Activated CD8-positive, alpha-beta T cell treated with anti-CD3 and anti-CD28 coated beads, Interleukin-2, amount 10 ng/mL, durations not matched to agents 7 days and 5 days (primary cell): Measurements from ENCODE around the gene CTSD. TPM values are rescaled to one million over a fixed set of nuclear protein-coding genes. Genes with fewer than 3 reads are reported as not detected.

Experiments used
- ATAC-seq: fragments of 150-1000 bp; cut with Tn5 transposase; one replicate; pipeline ENCODE4 v1.10.0; 2021; ENCODE audit warnings: moderate library complexity
- CTCF ChIA-PET: fragments of 350-600 bp; sonication (Branson Sonifier 250); formaldehyde crosslinking; loops from one replicate; lab custom pipeline; 2021; ENCODE audit warnings: antibody characterized with exemption; lab: Charles Lee
- POLR2A ChIA-PET: fragments of 350-600 bp; sonication (Branson Sonifier 250); formaldehyde crosslinking; loops from one replicate; lab custom pipeline; 2021; ENCODE audit warnings: antibody characterized with exemption; lab: Charles Lee
- DNase-seq: peaks from one replicate; pipeline ENCODE4 v3.0.0-alpha.2; 2020
- H3K27ac Mint-ChIP-seq: one replicate; pipeline ENCODE4 v1.8.0; 2021; ENCODE audit warnings: mild to moderate bottlenecking, mixed read lengths
- H3K27me3 Mint-ChIP-seq: one replicate; pipeline ENCODE4 v1.8.0; 2021; ENCODE audit warnings: low read depth, mixed read lengths
- H3K36me3 Mint-ChIP-seq: one replicate; pipeline ENCODE4 v1.8.0; 2021; ENCODE audit warnings: low read depth, mixed read lengths
- H3K4me1 Mint-ChIP-seq: one replicate; pipeline ENCODE4 v1.8.0; 2021; ENCODE audit warnings: low read depth, mixed read lengths
- H3K4me3 Mint-ChIP-seq: one replicate; pipeline ENCODE4 v1.8.0; 2021; ENCODE audit warnings: mild to moderate bottlenecking, mixed read lengths
- H3K9me3 Mint-ChIP-seq: one replicate; pipeline ENCODE4 v1.8.0; 2022; ENCODE audit warnings: mixed read lengths; ENCODE audit not compliant: insufficient read depth
- total RNA-seq, 2 experiments: library from RNA; stranded (reverse); gene quantifications; one replicate each; pipeline ENCODE4 v1.2.3, GENCODE V29; 2021

CTSD gene
- total RNA-seq, 2 experiments from 2014 or later = 153 to 172 TPM

DNA sequence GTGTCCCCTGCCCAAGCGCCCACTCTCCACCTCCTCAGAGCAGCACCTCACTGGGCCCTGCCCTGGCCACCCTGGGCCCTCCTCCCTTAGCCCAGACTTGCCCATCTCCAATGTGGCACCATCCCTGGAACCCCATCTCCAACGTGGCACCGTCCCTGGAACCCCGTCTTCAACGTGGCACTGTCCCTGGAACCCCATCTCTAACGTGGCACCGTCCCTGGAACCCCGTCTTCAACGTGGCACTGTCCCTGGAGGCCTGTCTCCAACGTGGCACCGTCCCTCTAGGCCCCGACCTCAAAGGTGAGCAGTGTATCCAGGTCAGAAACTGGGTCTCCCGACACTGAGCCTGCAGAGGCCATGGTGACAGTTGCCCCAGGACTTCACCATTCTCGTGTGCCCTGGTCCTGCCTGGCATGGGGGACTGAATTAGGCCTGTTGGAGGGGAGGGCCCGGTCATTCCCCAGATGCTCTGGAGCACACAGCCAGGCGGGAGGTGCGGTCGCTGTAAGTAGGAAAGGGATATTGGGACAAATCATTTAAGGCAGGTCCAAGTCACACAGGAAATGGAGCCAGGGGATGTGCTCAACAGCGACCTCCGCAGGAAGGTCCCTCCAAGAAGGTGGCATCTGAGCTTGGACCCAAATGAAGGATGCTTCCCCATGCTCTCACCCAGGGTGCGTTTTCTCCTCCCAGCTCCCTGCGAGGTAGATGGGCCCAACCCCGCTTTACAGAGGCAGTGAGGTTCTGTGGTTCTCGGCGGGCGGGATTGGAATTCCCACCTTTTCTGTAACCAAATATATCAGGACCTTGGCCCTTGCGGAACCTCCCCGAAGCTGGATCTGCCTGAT lies 2.4 kb upstream of the CTSD start:
- ChIA-PET CTCF (interaction anchor here (1.1 to 2.2 kb wide), 2 partner anchors 68 to 72 kb away, joined by 3 to 14 read pairs; no protein-coding TSS in a partner anchor), POLR2A (interaction anchor here (0.9 kb wide), 1 partner anchor 8 kb away, joined by 3 read pairs; no protein-coding TSS in a partner anchor)
- ATAC-seq = no peak
- peaks cover 10% of the 10 kb centered on the region for H3K36me3 Mint-ChIP-seq
- no peak overlapping the region for H3K4me3 Mint-ChIP-seq
- no peak for DNase-seq
- H3K9me3 Mint-ChIP-seq = no peaks in the 10 kb centered on the region
- H3K27me3 Mint-ChIP-seq = peaks cover 6% of the 10 kb centered on the region
- peaks cover 36% of the 10 kb centered on the region for H3K4me1 Mint-ChIP-seq
- no peak overlapping the region for H3K27ac Mint-ChIP-seq

DNA sequence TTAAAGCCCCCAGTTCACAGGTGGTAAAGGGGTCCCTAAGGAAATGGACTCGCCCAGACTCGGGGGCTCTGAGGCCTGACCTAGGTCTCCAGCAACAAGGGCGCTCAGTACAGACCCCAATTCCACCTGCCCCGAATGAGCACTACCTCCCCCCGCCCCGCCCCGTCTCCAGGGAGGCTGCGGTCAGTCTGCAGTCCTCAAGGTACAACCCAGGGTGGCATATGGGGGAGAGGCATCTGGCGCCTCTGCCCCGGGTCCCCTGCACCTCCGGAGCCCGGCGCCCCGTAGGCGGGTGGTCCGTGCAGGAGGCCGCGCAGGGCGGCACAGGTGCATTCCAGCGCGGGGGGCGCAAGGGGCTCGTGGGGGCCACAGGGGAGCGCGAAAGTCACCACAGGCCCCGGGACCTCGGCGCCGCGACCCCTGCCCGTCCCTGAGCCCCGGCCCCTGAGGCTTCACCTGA lies 361 bp downstream of the CTSD start:
- peak overlapping the region; percentile 49 for H3K27ac Mint-ChIP-seq
- no peaks in the 10 kb centered on the region for H3K9me3 Mint-ChIP-seq
- DNase-seq = no peak
- CTCF ChIA-PET = interaction anchor here (1.3 to 1.7 kb wide), 3 partner anchors 10 to 70 kb away, joined by 3 to 7 read pairs (median 4); no protein-coding TSS in a partner anchor
- POLR2A ChIA-PET = interaction anchor here (1.5 kb wide), 1 partner anchor 10 kb away, joined by 6 read pairs; no protein-coding TSS in a partner anchor
- peak; percentile 42 for ATAC-seq
- peaks cover 27% of the 10 kb centered on the region for H3K36me3 Mint-ChIP-seq
- peaks cover 45% of the 10 kb centered on the region for H3K4me1 Mint-ChIP-seq
- no peaks in the 10 kb centered on the region for H3K27me3 Mint-ChIP-seq
- peak overlapping the region; percentile 72 for H3K4me3 Mint-ChIP-seq

GRCh38 chr11:1762537-1763302 lies 1.0 kb downstream of the CTSD start:
- H3K4me1 Mint-ChIP-seq = peaks cover 50% of the 10 kb centered on the region
- ChIA-PET POLR2A (no interaction called here), CTCF (interaction anchor here (1.1 to 1.6 kb wide), 3 partner anchors 10 to 239 kb away, joined by 4 read pairs; no protein-coding TSS in a partner anchor)
- H3K27ac Mint-ChIP-seq = peak overlapping the region; percentile 49
- H3K27me3 Mint-ChIP-seq = no peaks in the 10 kb centered on the region
- ATAC-seq = no peak
- H3K9me3 Mint-ChIP-seq = no peaks in the 10 kb centered on the region
- DNase-seq = no peak
- peaks cover 30% of the 10 kb centered on the region for H3K36me3 Mint-ChIP-seq
- peak overlapping the region; percentile 72 for H3K4me3 Mint-ChIP-seq

DNA sequence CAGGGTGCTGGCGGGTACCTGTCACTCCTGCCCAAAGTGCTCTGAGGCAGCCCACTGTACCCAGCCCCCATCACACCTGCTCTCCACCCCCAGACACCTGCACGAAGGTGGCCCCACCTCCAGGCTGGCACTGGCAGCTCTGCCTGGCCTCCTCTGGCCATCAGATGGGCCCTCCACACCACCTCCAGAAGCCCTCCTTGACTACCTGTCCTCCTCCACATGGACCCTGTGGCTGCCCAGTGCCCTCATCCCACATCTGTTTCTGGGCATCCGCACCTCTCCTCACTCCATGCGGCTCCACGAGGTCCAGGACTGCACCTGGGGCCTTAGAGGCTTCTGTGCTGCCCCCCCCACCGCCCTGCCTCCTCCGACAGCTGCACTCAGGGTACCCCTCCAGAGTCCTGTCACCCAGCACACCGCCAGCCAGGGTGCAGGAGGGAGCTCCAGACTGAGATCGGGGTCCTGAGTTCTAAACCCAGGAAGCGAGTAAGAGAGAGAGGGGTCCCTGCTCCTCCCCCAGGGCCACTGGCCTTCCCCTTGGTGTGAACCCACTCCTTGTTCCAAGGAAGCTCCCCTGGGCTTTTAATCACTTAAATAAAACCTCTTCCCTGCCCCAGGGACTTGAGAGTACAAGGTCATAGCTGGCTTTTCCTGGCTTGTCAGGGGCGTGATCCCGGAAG lies 1.7 kb downstream of the CTSD start:
- peak overlapping the region; percentile 72 for H3K4me3 Mint-ChIP-seq
- peaks cover 38% of the 10 kb centered on the region for H3K36me3 Mint-ChIP-seq
- peak overlapping the region; percentile 49 for H3K27ac Mint-ChIP-seq
- ChIA-PET POLR2A (no interaction called here), CTCF (interaction anchor here (1.1 to 1.6 kb wide), 3 partner anchors 11 to 239 kb away, joined by 4 read pairs; no protein-coding TSS in a partner anchor)
- H3K9me3 Mint-ChIP-seq = no peaks in the 10 kb centered on the region
- peaks cover 57% of the 10 kb centered on the region for H3K4me1 Mint-ChIP-seq
- no peaks in the 10 kb centered on the region for H3K27me3 Mint-ChIP-seq
- ATAC-seq (no peak), DNase-seq (no peak)

- peaks cover 64% of the 10 kb centered on the region for H3K4me1 Mint-ChIP-seq
- H3K27me3 Mint-ChIP-seq = no peaks in the 10 kb centered on the region
- DNase-seq (no peak), ATAC-seq (no peak)
- peak overlapping the region; percentile 49 for H3K27ac Mint-ChIP-seq
- POLR2A ChIA-PET = no interaction called here
- H3K4me3 Mint-ChIP-seq = peak overlapping the region; percentile 72
- CTCF ChIA-PET = interaction anchor here (1.6 kb wide), 1 partner anchor 67 kb away, joined by 4 read pairs; no protein-coding TSS in a partner anchor
- no peaks in the 10 kb centered on the region for H3K9me3 Mint-ChIP-seq
- peaks cover 45% of the 10 kb centered on the region for H3K36me3 Mint-ChIP-seq
Observed at GRCh38 chr11:1761110-1761856, 2.4 kb downstream of the CTSD start.

- POLR2A ChIA-PET = no interaction called here
- H3K27me3 Mint-ChIP-seq = no peaks in the 10 kb centered on the region
- ATAC-seq = no peak
- no peak for DNase-seq
- H3K9me3 Mint-ChIP-seq = no peaks in the 10 kb centered on the region
- H3K4me1 Mint-ChIP-seq = peaks cover 72% of the 10 kb centered on the region
- no peak overlapping the region for H3K4me3 Mint-ChIP-seq
- H3K27ac Mint-ChIP-seq = peak overlapping the region; percentile 96
- CTCF ChIA-PET = no interaction called here
- peaks cover 52% of the 10 kb centered on the region for H3K36me3 Mint-ChIP-seq
Observed at GRCh38 chr11:1760351-1761109, 3.2 kb downstream of the CTSD start.

GRCh38 chr11:1759851-1760220 lies 3.9 kb downstream of the CTSD start:
- peak overlapping the region; percentile 46 for H3K4me3 Mint-ChIP-seq
- no peak for ATAC-seq
- peaks cover 58% of the 10 kb centered on the region for H3K36me3 Mint-ChIP-seq
- H3K27ac Mint-ChIP-seq = peak overlapping the region; percentile 96
- DNase-seq = no peak
- ChIA-PET POLR2A (no interaction called here), CTCF (no interaction called here)
- H3K27me3 Mint-ChIP-seq = no peaks in the 10 kb centered on the region
- no peaks in the 10 kb centered on the region for H3K9me3 Mint-ChIP-seq
- peaks cover 79% of the 10 kb centered on the region for H3K4me1 Mint-ChIP-seq

- ChIA-PET POLR2A (interaction anchor here (1.7 to 1.8 kb wide), 2 partner anchors 11 to 14 kb away, joined by 4 to 8 read pairs; no protein-coding TSS in a partner anchor), CTCF (interaction anchor here (3.6 kb wide), 1 partner anchor 65 kb away, joined by 30 read pairs; no protein-coding TSS in a partner anchor)
- ATAC-seq = no peak
- Mint-ChIP-seq H3K4me3 (peak overlapping the region; percentile 78), H3K9me3 (no peaks in the 10 kb centered on the region), H3K4me1 (peaks cover 80% of the 10 kb centered on the region), H3K27me3 (no peaks in the 10 kb centered on the region), H3K36me3 (peaks cover 59% of the 10 kb centered on the region), H3K27ac (peak overlapping the region; percentile 96)
- no peak for DNase-seq
Observed at GRCh38 chr11:1759151-1759850, 4.4 kb downstream of the CTSD start.

DNA sequence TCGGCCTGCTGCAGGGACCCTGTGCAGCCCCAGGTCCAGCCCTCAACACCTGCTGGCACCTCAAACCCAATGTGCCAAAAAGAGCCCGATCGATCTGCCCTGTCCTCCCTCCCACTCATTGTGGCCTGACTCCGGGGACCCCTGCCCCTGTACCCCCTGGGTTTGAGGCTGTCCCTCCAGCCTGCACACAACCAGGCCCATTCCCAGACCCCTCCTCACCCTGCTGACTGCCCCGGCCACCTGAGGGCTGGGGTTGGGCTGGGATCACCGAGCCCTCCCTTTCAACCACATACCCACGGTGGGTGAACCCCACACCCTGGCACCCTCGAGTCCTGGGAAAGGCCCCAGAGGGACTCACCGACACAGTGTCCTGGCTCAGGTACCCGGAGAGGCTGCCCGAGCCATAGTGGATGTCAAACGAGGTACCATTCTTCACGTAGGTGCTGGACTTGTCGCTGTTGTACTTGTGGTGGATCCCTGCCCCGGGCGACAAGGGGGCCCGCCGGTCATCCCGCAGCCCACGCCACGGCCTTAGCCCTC lies 5.0 kb downstream of the CTSD start:
- H3K4me3 Mint-ChIP-seq = peak overlapping the region; percentile 78
- DNase-seq (no peak), ATAC-seq (peak; percentile 0)
- H3K4me1 Mint-ChIP-seq = peaks cover 78% of the 10 kb centered on the region
- POLR2A ChIA-PET = interaction anchor here (0.6 to 1.8 kb wide), 4 partner anchors 12 to 132 kb away, joined by 3 to 8 read pairs (median 4); no protein-coding TSS in a partner anchor
- H3K9me3 Mint-ChIP-seq = no peaks in the 10 kb centered on the region
- H3K36me3 Mint-ChIP-seq = peaks cover 59% of the 10 kb centered on the region
- CTCF ChIA-PET = interaction anchor here (1.1 to 3.6 kb wide), 6 partner anchors 51 to 132 kb away, joined by 3 to 30 read pairs (median 4); no protein-coding TSS in a partner anchor
- H3K27me3 Mint-ChIP-seq = no peaks in the 10 kb centered on the region
- H3K27ac Mint-ChIP-seq = peak overlapping the region; percentile 96
